Right renal pelvis (tissue), 4 donors: ENCODE data around the gene HYDIN. TPM values are rescaled to one million over a fixed set of nuclear protein-coding genes. Genes with fewer than 3 reads are reported as not detected.
A peak's percentile ranks its signal among the peaks of the same experiment; 100 is the strongest.
"Not testable (repeated sequence)": the region's sequence is repeated elsewhere in the genome, so short reads cannot be mapped to it uniquely, and the experiment has no call there.

Experiments
- DNase-seq, 4 donors: peaks; one replicate each; pipeline ENCODE4 v3.0.0-alpha.2; 2013; ENCODE audit warnings: low read depth in 4 of 4, low spot score in 3 of 4, missing footprints in 1 of 4
- polyA plus RNA-seq, 4 donors: library from polyadenylated mRNA; unstranded; fragments of 120-200 nt; gene quantifications; one replicate each; pipeline ENCODE4 v1.2.1, GENCODE V29; 2013; ENCODE audit not compliant: insufficient read length in 4 of 4

Gene HYDIN
- polyA plus RNA-seq, 4 donors = 11.6 to 13.1 (median 13.0) TPM

- not testable (repeated sequence) for DNase-seq
Observed at GRCh38 chr16:71015419-71015818, 215.1 kb downstream of the HYDIN start.

DNA sequence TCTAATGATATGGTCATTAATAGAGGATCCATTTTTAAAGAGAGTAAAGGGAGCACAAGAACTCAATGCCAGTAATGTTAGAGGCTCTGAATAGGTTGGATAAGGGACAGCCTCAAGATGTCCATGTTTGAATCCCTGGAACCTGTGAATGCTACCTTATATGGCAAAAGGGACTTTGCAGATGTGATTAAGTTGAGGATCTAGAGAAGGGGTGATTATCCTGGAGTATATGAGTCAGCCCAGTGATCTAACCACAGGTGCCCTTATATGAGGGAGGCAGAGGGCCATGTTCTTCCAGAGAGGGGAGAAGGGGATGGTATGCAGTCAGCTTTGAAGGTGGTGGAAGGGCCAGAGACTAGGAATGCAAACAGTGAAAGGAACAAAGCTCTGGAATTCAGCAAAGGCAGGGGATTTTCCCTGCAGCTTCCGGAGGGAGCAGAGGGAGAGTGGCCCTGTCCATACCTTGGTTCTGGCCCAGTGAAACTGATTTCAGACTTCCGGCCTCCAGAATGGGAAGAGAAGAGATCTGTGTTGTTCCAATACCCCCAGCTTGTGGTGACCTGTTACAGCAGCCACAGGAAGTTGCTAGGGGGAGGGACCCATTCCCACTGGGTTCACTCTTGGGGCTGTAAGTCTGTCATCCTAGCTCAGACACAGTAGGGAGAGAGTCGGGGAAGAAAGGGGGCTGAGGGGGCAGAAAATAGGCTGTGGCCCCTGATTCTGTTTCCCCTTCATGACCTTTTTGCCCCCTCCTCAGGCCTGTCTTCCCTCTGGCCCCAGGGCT, 220.9 kb downstream of the HYDIN start:
- not testable (repeated sequence) for DNase-seq

DNA sequence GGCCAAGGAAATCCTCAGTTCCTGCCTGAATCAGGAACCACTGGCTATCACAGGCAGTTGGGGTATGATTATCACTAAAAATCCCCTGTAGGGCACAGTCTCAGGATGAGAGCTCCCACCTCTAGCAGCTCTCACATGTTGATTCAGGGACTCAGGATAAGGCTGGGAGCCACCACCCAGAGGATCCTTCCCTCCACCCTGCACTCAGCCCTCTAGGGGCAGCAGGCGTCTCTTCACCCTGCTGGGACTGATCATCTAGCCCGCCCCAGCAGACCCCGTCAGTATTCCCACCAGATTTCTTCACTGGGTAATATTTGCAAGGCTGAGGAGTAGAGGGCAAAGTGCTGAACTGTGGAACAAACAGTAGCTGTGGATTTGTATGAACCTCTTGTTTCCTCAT, 224.0 kb downstream of the HYDIN start:
- DNase-seq = not testable (repeated sequence)

- peak in 3 of 4 donors; percentile 1 to 10 (median 5) for DNase-seq
Observed at GRCh38 chr16:70999735-71000134, 230.8 kb downstream of the HYDIN start.

- not testable (repeated sequence) for DNase-seq
Observed at GRCh38 chr16:70995799-70996198, 234.7 kb downstream of the HYDIN start.

DNA sequence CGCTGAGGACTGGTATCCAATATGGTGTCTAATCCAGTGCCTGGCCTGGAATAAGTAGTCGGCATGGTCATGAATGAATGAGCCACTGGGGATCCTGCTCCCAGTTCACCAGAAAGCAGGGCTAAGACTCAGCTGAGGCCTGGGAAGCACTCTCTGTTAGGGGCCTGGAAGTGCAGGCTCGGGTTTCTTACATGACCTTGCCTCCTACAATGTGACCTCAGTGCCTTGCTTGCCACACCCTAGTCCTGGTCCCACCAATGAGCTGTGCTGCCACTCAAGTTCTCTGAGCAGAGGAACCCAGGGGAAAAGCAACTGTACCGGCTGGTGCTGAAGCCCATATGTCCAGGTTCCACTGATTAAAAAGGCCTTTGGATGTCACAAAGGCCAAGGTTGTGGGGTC, 238.0 kb downstream of the HYDIN start:
- not testable (repeated sequence) for DNase-seq

GRCh38 chr16:70987019-70987715, 243.4 kb downstream of the HYDIN start:
- not testable (repeated sequence) for DNase-seq

GRCh38 chr16:70984675-70985074, 245.8 kb downstream of the HYDIN start:
- DNase-seq = not testable (repeated sequence)

GRCh38 chr16:70968332-70968731, 262.2 kb downstream of the HYDIN start:
- not testable (repeated sequence) for DNase-seq

DNA sequence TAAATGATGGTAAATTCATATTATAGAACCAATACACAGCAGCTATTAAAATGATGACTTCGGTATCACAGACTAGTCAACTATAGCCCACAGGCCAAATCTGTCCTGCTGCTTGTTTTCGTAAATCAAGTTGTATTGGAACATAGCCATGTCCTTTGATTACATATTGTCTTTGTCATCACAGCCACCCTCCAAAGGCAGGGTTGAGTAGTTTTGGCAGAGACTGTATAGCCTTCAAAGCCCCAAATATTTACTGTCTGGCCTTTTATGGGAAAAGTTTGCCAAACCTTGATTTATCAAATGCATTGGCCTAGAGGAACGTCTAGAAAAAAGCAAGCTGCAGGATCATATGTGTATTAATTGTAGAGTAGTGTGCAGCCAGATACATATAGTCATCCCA, 270.4 kb downstream of the HYDIN start:
- DNase-seq = not testable (repeated sequence)

GRCh38 chr16:70954922-70955321, 275.6 kb downstream of the HYDIN start:
- not testable (repeated sequence) for DNase-seq

GRCh38 chr16:70953824-70954223, 276.7 kb downstream of the HYDIN start:
- not testable (repeated sequence) for DNase-seq

DNA sequence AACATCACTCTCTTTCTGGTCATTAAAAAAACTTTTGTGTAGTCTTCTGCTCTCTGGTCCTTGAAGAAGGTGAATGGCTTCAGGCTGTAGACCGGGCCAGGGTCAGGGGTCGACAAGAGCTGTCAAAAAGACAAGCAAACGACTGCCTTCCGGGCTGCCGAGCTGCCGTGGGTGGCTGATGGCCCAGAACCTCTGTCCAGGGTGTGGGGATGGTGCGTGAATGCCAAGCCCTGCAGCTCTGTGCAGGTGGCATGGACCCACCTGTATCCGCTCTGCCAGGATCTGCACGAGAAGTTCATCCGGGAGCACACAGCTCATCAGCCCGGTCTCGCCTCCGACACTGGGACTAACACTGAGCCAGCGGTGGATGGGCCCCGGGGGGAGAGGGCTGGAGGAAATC, 287.0 kb downstream of the HYDIN start:
- DNase-seq = not testable (repeated sequence)

DNA sequence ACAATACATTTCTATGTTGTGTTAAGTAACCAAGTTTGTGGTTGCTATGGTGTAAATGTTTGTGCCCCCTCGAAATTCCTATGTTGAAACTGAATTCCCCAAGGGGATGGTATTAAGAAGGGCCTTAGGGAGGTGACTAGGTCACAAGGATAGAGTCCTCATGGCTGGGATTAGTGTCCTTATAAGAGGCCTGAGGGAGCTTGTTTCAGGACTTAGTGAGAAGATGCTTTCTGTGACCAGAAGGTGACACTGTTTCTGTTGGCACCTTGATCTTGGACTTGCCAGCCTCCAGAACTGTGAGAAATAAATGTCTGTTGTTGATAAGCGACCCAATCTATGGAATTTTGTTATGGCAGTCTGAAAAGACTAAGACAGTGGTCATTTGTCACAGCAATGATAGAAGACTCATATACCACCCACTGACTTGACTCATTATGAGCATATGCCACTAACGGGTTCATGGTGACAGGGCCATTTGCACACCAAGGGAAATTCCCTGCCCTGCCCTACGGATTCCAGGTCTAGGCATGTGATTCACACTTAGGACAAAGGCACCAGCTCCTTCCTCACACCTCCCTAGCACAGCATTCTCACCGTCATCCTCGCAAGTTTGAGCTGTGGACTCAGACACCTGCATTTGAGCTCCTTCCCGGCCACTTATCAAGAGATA, 290.7 kb downstream of the HYDIN start:
- DNase-seq = not testable (repeated sequence)

GRCh38 chr16:70936781-70937525, 293.6 kb downstream of the HYDIN start:
- DNase-seq = peak in 3 of 4 donors; percentile 18 to 44 (median 30)

DNA sequence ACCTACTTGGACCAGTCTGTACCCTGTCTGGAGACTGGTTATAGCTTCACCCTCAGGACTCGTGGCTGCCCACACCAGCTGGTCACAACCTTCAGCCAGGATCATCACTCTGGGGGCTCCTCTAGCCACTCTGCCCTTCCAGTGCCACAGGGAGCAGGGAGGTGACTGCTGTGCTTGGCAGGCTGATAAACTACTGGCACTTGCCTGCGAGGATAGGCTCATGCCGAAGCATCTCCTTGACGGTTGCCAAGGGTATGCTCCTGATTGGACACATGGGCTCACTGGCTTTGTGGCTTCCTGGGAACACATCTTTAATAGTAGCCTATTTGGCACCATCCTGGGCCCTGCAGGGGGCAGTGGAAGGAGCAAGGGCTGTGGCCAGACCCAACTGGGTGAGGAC, 295.2 kb downstream of the HYDIN start:
- not testable (repeated sequence) for DNase-seq

DNA sequence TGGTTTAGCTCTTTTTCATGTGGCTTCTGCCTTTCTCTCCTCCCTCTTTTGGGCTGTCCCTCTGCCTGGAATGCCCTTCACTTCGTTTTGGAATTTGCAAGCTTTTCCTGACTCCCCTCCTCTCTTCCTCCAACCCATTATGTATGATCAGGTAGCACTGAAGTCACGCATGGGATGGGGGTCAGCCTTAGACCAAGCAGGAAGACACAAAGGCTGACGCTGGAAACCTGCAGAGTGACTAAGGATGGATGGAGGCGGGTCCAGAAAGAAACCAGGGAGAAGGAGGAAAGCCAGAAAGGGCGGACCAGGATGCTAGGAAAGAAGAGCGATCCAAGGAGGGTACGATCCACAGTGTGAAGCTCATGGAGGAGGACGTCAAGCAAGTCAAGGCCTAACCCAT, 296.8 kb downstream of the HYDIN start:
- not testable (repeated sequence) for DNase-seq

DNA sequence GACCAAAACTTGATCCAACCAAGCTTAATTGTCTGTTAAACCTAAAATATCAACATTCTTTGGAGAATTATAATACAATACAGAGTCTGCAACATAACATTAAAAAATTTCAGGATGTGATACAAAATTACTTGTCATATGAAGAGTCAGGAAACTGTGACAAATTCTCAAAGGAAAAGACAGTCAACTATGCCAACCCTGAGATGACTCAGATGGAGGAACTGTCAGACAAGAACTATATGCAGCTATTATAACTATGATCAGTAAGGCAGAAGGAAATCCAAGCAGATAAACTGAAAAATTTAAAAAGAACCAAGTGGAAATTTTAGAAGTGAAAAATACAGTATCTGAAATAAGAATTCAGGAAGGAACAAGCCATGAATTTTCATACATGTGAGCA, 299.8 kb downstream of the HYDIN start:
- DNase-seq = not testable (repeated sequence)

DNA sequence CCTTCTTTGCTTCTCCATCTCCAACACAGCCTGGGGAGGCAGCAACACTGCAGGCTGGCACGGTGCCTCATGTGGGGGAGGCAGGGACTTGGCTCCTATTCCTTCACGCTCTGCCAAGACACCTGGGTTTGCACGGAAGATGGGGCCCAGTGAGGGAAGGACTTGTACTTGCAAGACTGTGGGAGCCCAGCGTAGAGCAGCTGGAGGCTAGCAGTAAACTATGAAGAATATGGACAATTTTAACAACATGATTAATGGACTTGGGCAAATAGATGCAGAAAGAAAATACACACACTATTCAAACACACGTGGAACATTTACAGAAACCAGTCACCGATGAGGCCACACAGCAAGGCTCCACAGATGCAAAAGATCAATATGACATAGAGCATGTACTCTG, 308.4 kb downstream of the HYDIN start:
- DNase-seq = peak in 3 of 4 donors; percentile 0 to 25 (median 14)

- DNase-seq = not testable (repeated sequence)
Observed at GRCh38 chr16:70920661-70921060, 309.9 kb downstream of the HYDIN start.
